ENCODE measurements around the gene RPS25.
A peak's percentile ranks its signal among the peaks of the same experiment; 100 is the strongest.
"Not testable (repeated sequence)": the region's sequence is repeated elsewhere in the genome, so short reads cannot be mapped to it uniquely, and the experiment has no call there.

RPS25 gene

DNA sequence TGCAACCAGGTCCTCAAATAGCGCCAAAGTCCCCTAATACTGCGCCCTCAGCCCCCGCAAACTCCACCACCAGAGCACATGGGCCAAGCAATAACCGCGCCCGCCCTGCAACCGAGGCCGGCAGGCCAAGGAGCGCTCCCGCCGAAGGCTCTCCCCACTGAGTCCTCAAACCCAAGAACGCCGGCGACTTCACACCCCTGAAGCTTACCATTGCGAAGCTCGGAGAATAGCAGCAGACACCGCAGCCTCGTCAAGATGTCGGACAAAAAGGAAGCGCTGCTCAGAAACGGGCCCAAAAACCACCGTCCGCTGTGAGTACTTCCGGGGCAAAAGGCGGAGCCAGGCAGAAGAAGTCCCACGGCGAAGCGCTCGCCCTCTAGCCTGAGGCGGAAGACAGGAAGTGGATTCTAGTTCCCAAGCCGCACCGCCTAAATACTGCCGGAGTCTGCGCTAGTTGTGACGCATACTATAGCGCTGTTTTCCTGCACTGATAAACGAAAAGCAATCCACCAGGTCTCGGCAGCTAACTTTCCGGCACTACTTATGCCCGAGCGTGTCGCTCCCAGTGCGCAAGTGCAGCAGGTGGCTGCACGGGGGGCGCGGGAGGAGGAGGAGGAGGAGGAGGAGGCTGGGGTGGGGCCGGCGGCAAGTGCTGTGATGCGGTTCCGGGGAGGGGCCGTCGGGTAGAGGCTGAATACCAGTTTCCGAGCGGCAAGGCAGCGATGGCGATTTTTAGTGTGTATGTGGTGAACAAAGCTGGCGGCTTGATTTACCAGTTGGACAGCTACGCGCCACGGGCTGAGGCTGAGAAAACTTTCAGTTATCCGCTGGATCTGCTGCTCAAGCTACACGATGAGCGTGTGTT lies at the start of gene RPS25, which contains the start of gene TRAPPC4:
Gene RPS25 (minus strand): TSS at position 270 of the 865 bp plus-strand sequence. CDS start 59 bp downstream, at position 211.
Gene TRAPPC4 (plus strand): TSS at position 693 of the 865 bp plus-strand sequence. CDS start 30 bp downstream, at position 723.
- Histone ChIP-seq H3K4me3 (ENCODE audit: insufficient read length, low read depth) (peak within 1 kb of the TSS; percentile 98), H3K9ac (ENCODE audit: insufficient read length, low read depth) (peak within 1 kb of the TSS; percentile 94), H3K4me1 (ENCODE audit: insufficient read depth, insufficient read length) (peaks cover 5% of the 10 kb centered on the region), H3K27me3 (ENCODE audit: insufficient read depth, insufficient read length) (no peaks in the 10 kb centered on the region), H3K9me3 (ENCODE audit: insufficient read depth, low read length) (no peaks in the 10 kb centered on the region), H3K36me3 (ENCODE audit: insufficient read depth, insufficient read length, low read length) (peaks cover 67% of the 10 kb centered on the region)
- peak; percentile 94 for DNase-seq (ENCODE audit: low read depth, low spot score)
- TF ChIP-seq SUZ12 (IDR thresholded peaks at IDR 0.05; ENCODE audit: extremely low read depth, insufficient read depth, insufficient read length) (no peak), YY1 (IDR thresholded peaks at IDR 0.05; ENCODE audit: insufficient read depth, insufficient read length) (peak; percentile 44)

DNA sequence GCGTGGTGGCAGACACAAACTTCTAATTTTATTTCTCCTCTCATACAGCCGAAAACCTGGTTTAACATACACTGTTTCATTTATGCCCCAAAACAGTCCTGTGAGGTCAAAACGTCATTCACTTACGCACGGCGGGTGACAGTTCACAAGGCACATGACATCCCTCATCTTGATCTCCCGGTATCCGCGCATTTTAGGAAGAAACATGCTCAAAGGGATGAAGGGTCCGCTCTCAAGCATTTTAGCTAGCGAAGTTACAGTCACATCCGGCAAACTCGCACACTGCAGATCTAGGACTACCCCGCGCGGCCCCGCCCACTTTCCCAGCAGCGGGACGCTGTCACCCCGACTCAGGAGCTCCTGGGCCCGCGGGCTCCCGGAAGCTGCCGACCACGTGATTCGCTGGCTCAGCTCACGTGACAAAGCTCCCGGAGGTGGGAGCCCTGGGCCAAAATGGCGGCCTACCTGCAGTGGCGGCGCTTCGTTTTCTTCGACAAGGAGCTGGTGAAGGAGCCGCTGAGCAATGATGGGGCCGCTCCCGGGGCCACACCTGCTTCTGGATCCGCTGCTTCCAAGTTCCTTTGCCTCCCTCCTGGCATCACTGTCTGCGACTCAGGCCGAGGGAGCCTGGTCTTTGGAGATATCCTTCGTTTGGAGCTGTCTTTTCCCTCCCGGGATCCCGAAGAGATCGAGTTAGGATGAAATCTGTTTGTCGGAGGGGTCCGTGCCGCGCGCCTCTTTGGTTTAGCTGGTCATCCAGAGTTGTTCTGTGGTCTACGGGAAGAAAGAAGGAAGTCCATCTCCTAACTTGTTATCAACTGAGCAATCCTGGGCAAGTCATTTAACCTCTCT lies 49.5 kb upstream of the RPS25 start, which contains the start of gene VPS11:
Gene VPS11 (plus strand): TSS at position 448 of the 852 bp plus-strand sequence. CDS start 6 bp downstream, at position 454.
- no peak for TF ChIP-seq ZNF274 (IDR thresholded peaks at IDR 0.05; ENCODE audit: low read depth, low read length)
- TF ChIP-seq YY1 (IDR thresholded peaks at IDR 0.05; ENCODE audit: insufficient read depth, insufficient read length), result peak; percentile 84
- TF ChIP-seq SUZ12 (IDR thresholded peaks at IDR 0.05; ENCODE audit: extremely low read depth, insufficient read depth, insufficient read length), result no peak
- peak within 1 kb of the TSS; percentile 83 for H3K9ac ChIP-seq (ENCODE audit: insufficient read length, low read depth)
- H3K4me1 ChIP-seq (ENCODE audit: insufficient read depth, insufficient read length), result no peaks in the 10 kb centered on the region
- H3K9me3 ChIP-seq (ENCODE audit: insufficient read depth, low read length), result no peaks in the 10 kb centered on the region
- DNase-seq (ENCODE audit: low read depth, low spot score), result peak; percentile 85
- peak within 1 kb of the TSS; percentile 86 for H3K4me3 ChIP-seq (ENCODE audit: insufficient read length, low read depth)
- no peaks in the 10 kb centered on the region for H3K27me3 ChIP-seq (ENCODE audit: insufficient read depth, insufficient read length)
- H3K36me3 ChIP-seq (ENCODE audit: insufficient read depth, insufficient read length, low read length), result peaks cover 25% of the 10 kb centered on the region

DNA sequence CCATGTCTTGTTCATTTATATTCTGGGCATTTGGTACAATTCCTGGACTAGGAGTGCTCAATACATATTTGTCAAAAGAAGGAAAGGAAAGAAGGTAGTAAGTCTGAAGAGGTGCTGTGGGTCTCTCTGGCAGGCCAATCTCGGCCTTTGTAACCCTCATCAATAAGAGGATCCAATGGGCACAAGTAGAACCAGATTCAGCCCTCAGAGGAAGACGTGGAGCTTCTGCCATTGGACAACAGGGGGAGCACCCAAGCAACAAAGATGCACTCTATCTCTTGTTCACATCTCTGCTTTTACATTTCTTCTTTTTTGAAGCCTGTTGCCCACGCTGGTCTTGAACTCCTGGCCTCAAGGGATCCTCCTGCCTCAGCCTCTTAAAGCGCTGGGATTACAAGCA lies 47.2 kb upstream of the RPS25 start:
- H3K4me1 ChIP-seq (ENCODE audit: insufficient read depth, insufficient read length), result no peaks in the 10 kb centered on the region
- no peak for TF ChIP-seq ZNF274 (IDR thresholded peaks at IDR 0.05; ENCODE audit: low read depth, low read length)
- no peak for TF ChIP-seq YY1 (IDR thresholded peaks at IDR 0.05; ENCODE audit: insufficient read depth, insufficient read length)
- TF ChIP-seq SUZ12 (IDR thresholded peaks at IDR 0.05; ENCODE audit: extremely low read depth, insufficient read depth, insufficient read length), result no peak
- H3K27me3 ChIP-seq (ENCODE audit: insufficient read depth, insufficient read length), result no peaks in the 10 kb centered on the region
- no peak for DNase-seq (ENCODE audit: low read depth, low spot score)
- H3K9ac ChIP-seq (ENCODE audit: insufficient read length, low read depth), result no peak overlapping the region
- peaks cover 12% of the 10 kb centered on the region for H3K36me3 ChIP-seq (ENCODE audit: insufficient read depth, insufficient read length, low read length)
- no peak overlapping the region for H3K4me3 ChIP-seq (ENCODE audit: insufficient read length, low read depth)
- no peaks in the 10 kb centered on the region for H3K9me3 ChIP-seq (ENCODE audit: insufficient read depth, low read length)

DNA sequence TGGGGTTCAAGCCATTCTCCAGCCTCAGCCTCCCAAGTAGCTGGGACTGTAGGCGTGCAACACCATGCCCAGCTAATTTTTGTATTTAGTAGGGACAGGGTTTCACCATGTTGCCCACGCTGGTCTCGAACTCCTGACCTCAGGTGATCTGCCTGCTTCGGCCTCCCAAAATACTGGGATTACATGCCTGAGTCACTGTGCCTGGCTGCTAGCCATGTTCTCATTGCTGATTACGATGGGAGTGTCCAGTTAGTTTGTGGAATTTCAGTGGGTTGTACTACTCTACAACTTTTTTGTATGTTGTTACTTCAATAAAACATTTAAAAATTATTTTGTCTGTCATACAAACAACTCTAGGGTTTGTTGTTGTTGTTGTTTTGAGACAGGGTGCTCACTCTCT lies 44.6 kb upstream of the RPS25 start:
- no peak overlapping the region for H3K4me3 ChIP-seq (ENCODE audit: insufficient read length, low read depth)
- H3K36me3 ChIP-seq (ENCODE audit: insufficient read depth, insufficient read length, low read length), result no peaks in the 10 kb centered on the region
- H3K9me3 ChIP-seq (ENCODE audit: insufficient read depth, low read length), result no peaks in the 10 kb centered on the region
- no peak for DNase-seq (ENCODE audit: low read depth, low spot score)
- H3K4me1 ChIP-seq (ENCODE audit: insufficient read depth, insufficient read length), result no peaks in the 10 kb centered on the region
- no peak overlapping the region for H3K9ac ChIP-seq (ENCODE audit: insufficient read length, low read depth)
- TF ChIP-seq ZNF274 (IDR thresholded peaks at IDR 0.05; ENCODE audit: low read depth, low read length) (no peak), YY1 (IDR thresholded peaks at IDR 0.05; ENCODE audit: insufficient read depth, insufficient read length) (no peak), SUZ12 (IDR thresholded peaks at IDR 0.05; ENCODE audit: extremely low read depth, insufficient read depth, insufficient read length) (no peak)
- no peaks in the 10 kb centered on the region for H3K27me3 ChIP-seq (ENCODE audit: insufficient read depth, insufficient read length)

DNA sequence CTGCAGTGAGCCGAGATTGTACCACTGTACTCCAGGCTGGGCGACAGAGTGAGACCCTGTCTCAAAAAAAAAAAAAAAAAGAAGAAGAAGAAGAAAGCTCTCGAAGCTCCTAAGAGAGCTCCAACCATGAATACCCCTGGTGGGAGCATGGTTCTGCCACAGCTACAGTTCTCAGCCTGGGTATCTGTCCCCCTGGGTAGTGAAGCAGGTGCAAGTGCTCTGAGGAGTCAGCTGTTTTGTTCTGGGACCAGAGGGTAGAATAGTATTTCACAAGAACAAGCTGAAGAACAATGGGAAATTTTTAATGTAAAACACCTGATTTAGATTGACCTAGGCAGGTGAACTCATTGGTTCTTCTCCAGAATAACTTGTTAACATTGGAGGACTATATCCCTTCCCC lies 43.1 kb upstream of the RPS25 start:
- no peaks in the 10 kb centered on the region for H3K9me3 ChIP-seq (ENCODE audit: insufficient read depth, low read length)
- H3K27me3 ChIP-seq (ENCODE audit: insufficient read depth, insufficient read length), result no peaks in the 10 kb centered on the region
- TF ChIP-seq ZNF274 (IDR thresholded peaks at IDR 0.05; ENCODE audit: low read depth, low read length), result no peak
- TF ChIP-seq SUZ12 (IDR thresholded peaks at IDR 0.05; ENCODE audit: extremely low read depth, insufficient read depth, insufficient read length), result no peak
- TF ChIP-seq YY1 (IDR thresholded peaks at IDR 0.05; ENCODE audit: insufficient read depth, insufficient read length), result no peak
- no peaks in the 10 kb centered on the region for H3K36me3 ChIP-seq (ENCODE audit: insufficient read depth, insufficient read length, low read length)
- DNase-seq (ENCODE audit: low read depth, low spot score), result no peak
- H3K4me3 ChIP-seq (ENCODE audit: insufficient read length, low read depth), result no peak overlapping the region
- no peaks in the 10 kb centered on the region for H3K4me1 ChIP-seq (ENCODE audit: insufficient read depth, insufficient read length)
- no peak overlapping the region for H3K9ac ChIP-seq (ENCODE audit: insufficient read length, low read depth)

DNA sequence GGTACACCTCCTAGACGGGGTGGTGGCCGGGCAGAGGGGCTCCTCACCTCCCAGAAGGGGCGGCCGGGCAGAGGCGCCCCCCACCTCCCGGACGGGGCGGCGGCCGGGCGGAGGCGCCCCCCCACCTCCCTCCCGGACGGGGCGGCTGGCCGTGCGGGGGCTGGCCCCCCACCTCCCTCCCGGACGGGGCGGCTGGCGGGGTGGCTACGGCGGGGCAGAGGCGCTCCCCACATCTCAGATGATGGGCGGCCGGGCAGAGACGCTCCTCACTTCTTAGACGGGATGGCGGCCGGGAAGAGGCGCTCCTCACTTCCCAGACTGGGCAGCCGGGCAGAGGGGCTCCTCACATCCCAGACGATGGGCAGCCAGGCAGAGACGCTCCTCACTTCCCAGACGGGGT lies 41.0 kb upstream of the RPS25 start:
- not testable (repeated sequence) for H3K9ac ChIP-seq (ENCODE audit: insufficient read length, low read depth); H3K9me3 ChIP-seq (ENCODE audit: insufficient read depth, low read length); DNase-seq (ENCODE audit: low read depth, low spot score); H3K27me3 ChIP-seq (ENCODE audit: insufficient read depth, insufficient read length); H3K4me3 ChIP-seq (ENCODE audit: insufficient read length, low read depth); H3K4me1 ChIP-seq (ENCODE audit: insufficient read depth, insufficient read length)
- peaks cover 19% of the 10 kb centered on the region for H3K36me3 ChIP-seq (ENCODE audit: insufficient read depth, insufficient read length, low read length)
